ENCODE results near the gene SCTR.

DNA sequence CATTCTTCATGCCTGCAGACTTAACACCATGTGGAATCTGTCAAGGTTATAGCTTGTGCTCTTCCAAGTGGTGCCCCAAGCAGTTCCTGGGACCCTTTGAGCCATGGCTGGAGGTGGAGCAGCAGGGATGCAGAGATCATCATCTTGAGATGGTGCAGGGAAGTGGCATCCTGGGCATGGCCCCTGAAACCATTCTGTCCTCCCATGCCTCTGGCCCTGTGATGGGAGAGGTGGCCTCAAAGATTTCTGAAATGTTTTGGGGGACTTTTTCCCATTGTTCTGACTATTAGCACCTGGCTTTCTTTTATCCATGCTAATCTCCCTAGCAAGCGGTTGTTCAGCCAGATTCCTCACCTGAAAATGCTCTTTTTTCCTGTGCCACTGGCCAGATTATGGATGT, 103.0 kb downstream of the SCTR start:
- TF ChIP-seq, protein P1, sequence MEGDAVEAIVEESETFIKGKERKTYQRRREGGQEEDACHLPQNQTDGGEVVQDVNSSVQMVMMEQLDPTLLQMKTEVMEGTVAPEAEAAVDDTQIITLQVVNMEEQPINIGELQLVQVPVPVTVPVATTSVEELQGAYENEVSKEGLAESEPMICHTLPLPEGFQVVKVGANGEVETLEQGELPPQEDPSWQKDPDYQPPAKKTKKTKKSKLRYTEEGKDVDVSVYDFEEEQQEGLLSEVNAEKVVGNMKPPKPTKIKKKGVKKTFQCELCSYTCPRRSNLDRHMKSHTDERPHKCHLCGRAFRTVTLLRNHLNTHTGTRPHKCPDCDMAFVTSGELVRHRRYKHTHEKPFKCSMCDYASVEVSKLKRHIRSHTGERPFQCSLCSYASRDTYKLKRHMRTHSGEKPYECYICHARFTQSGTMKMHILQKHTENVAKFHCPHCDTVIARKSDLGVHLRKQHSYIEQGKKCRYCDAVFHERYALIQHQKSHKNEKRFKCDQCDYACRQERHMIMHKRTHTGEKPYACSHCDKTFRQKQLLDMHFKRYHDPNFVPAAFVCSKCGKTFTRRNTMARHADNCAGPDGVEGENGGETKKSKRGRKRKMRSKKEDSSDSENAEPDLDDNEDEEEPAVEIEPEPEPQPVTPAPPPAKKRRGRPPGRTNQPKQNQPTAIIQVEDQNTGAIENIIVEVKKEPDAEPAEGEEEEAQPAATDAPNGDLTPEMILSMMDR (IDR thresholded peaks at IDR 0.05) = no peak
- no peak for TF ChIP-seq EZH2 (IDR thresholded peaks at IDR 0.05; ENCODE audit: borderline replicate concordance, insufficient read depth, low read depth, low read length, poor library complexity, severe bottlenecking)
